Stimulated activated CD4-positive, alpha-beta T cell treated with anti-CD3 and anti-CD28 coated beads, Interleukin-4, amount 100 ng/mL, for 1 hour (primary cell): Measurements from ENCODE around the gene KCTD1.

Source experiments
- DNase-seq: peaks from one replicate; pipeline ENCODE4 v3.0.0-alpha.2; 2020

KCTD1 gene

GRCh38 chr18:26479065-26479680, 69.2 kb downstream of the KCTD1 start:
- DNase-seq, result no peak

GRCh38 chr18:26477828-26478466, 70.4 kb downstream of the KCTD1 start:
- no peak for DNase-seq

GRCh38 chr18:26476697-26477096, 71.7 kb downstream of the KCTD1 start:
- DNase-seq, result no peak

- no peak for DNase-seq
Observed at GRCh38 chr18:26474542-26474941, 73.8 kb downstream of the KCTD1 start.

- DNase-seq, result no peak
Observed at GRCh38 chr18:26473672-26474071, 74.7 kb downstream of the KCTD1 start.

GRCh38 chr18:26471826-26472225, 76.5 kb downstream of the KCTD1 start:
- DNase-seq, result no peak

GRCh38 chr18:26471027-26471426, 77.3 kb downstream of the KCTD1 start:
- DNase-seq, result no peak

GRCh38 chr18:26470011-26470637, 78.2 kb downstream of the KCTD1 start:
- no peak for DNase-seq

- no peak for DNase-seq
Observed at GRCh38 chr18:26468931-26469340, 79.4 kb downstream of the KCTD1 start.

GRCh38 chr18:26466026-26466425, 82.3 kb downstream of the KCTD1 start:
- DNase-seq, result no peak

- no peak for DNase-seq
Observed at GRCh38 chr18:26465431-26465830, 82.9 kb downstream of the KCTD1 start.

- no peak for DNase-seq
Observed at GRCh38 chr18:26464128-26465011, 84.0 kb downstream of the KCTD1 start.

GRCh38 chr18:26462355-26462754, 86.0 kb downstream of the KCTD1 start:
- DNase-seq, result no peak

- DNase-seq, result no peak
Observed at GRCh38 chr18:26461405-26461804, 86.9 kb downstream of the KCTD1 start.

GRCh38 chr18:26460449-26461091, 87.8 kb downstream of the KCTD1 start:
- DNase-seq, result no peak

- no peak for DNase-seq
Observed at GRCh38 chr18:26459884-26460283, 88.5 kb downstream of the KCTD1 start.

- no peak for DNase-seq
Observed at GRCh38 chr18:26459340-26459739, 89.0 kb downstream of the KCTD1 start.

- DNase-seq, result no peak
Observed at GRCh38 chr18:26458526-26459232, 89.7 kb downstream of the KCTD1 start.

GRCh38 chr18:26457611-26458353, 90.6 kb downstream of the KCTD1 start:
- no peak for DNase-seq

- DNase-seq, result no peak
Observed at GRCh38 chr18:26457195-26457594, 91.2 kb downstream of the KCTD1 start.

GRCh38 chr18:26456070-26456491, 92.3 kb downstream of the KCTD1 start:
- no peak for DNase-seq
